Measurements from ENCODE around the gene FMNL1.
A peak's percentile ranks its signal among the peaks of the same experiment; 100 is the strongest.

The FMNL1 gene

GRCh38 chr17:45255358-45255757 is 33.7 kb downstream of the FMNL1 start:
- Histone ChIP-seq H4K20me1 (0 out of 2 replicates have a peak, but pooled peaks cover 7% of the 10 kb centered on the region), H3K4me3 (no peak overlapping the region), H3K4me2 (peak overlapping the region; percentile 78), H3K9ac (no peak overlapping the region), H3K4me1 (peaks cover 49% of the 10 kb centered on the region), H3K9me3 (0 out of 2 replicates have a peak, but pooled peaks cover 5% of the 10 kb centered on the region), H3K27ac (0 out of 2 replicates have a peak overlapping the region, but pooled peaks have one; percentile 63), H3K27me3 (no peaks in the 10 kb centered on the region), H3K36me3 (peaks cover 11% of the 10 kb centered on the region)
- TF ChIP-seq Cebpa-rat (IDR thresholded peaks at IDR 0.05): no peak

GRCh38 chr17:45256114-45256966 is 34.7 kb downstream of the FMNL1 start:
- no peaks in the 10 kb centered on the region for H3K9me3 ChIP-seq
- peaks cover 1% of the 10 kb centered on the region; the same call in 1 of the 2 replicates for H3K36me3 ChIP-seq
- no peak overlapping the region for H3K4me3 ChIP-seq
- H3K4me1 ChIP-seq: peaks cover 55% of the 10 kb centered on the region
- H3K4me2 ChIP-seq: peak overlapping the region; percentile 78
- H4K20me1 ChIP-seq: 0 out of 2 replicates have a peak, but pooled peaks cover 7% of the 10 kb centered on the region
- peak overlapping the region; percentile 63 for H3K27ac ChIP-seq
- H3K9ac ChIP-seq: 0 out of 2 replicates have a peak overlapping the region, but pooled peaks have one; percentile 24
- no peaks in the 10 kb centered on the region for H3K27me3 ChIP-seq
- TF ChIP-seq Cebpa-rat (IDR thresholded peaks at IDR 0.05): no peak

- no peaks in the 10 kb centered on the region for H3K27me3 ChIP-seq
- no peak overlapping the region for H3K4me3 ChIP-seq
- no peak for TF ChIP-seq Cebpa-rat (IDR thresholded peaks at IDR 0.05)
- H3K9me3 ChIP-seq: no peaks in the 10 kb centered on the region
- no peak overlapping the region for H3K9ac ChIP-seq
- H4K20me1 ChIP-seq: 0 out of 2 replicates have a peak, but pooled peaks cover 7% of the 10 kb centered on the region
- no peaks in the 10 kb centered on the region for H3K36me3 ChIP-seq
- H3K4me2 ChIP-seq: peak overlapping the region; percentile 78
- peak overlapping the region; percentile 63 for H3K27ac ChIP-seq
- H3K4me1 ChIP-seq: peaks cover 62% of the 10 kb centered on the region
These were observed 35.4 kb downstream of the FMNL1 start for GRCh38 chr17:45257115-45257514.

- TF ChIP-seq Cebpa-rat (IDR thresholded peaks at IDR 0.05): no peak
- no peak overlapping the region for H3K27ac ChIP-seq
- no peaks in the 10 kb centered on the region for H3K9me3 ChIP-seq
- peaks cover 15% of the 10 kb centered on the region for H3K36me3 ChIP-seq
- no peak overlapping the region for H3K9ac ChIP-seq
- peaks cover 75% of the 10 kb centered on the region for H3K4me1 ChIP-seq
- H3K27me3 ChIP-seq: no peaks in the 10 kb centered on the region
- H4K20me1 ChIP-seq: peaks cover 25% of the 10 kb centered on the region
- no peak overlapping the region for H3K4me3 ChIP-seq
- H3K4me2 ChIP-seq: no peak overlapping the region
These were observed 37.3 kb downstream of the FMNL1 start for GRCh38 chr17:45258981-45259380.

- Histone ChIP-seq H3K9ac (no peak overlapping the region), H3K27ac (no peak overlapping the region), H3K36me3 (peaks cover 28% of the 10 kb centered on the region), H3K9me3 (no peaks in the 10 kb centered on the region), H3K4me1 (peaks cover 75% of the 10 kb centered on the region), H3K4me3 (no peak overlapping the region), H3K27me3 (no peaks in the 10 kb centered on the region), H4K20me1 (peaks cover 38% of the 10 kb centered on the region), H3K4me2 (no peak overlapping the region)
- TF ChIP-seq Cebpa-rat (IDR thresholded peaks at IDR 0.05): no peak
These were observed 38.6 kb downstream of the FMNL1 start for GRCh38 chr17:45260204-45260783.

GRCh38 chr17:45261577-45262515 is 40.2 kb downstream of the FMNL1 start, which contains the start of gene SPATA32:
Gene SPATA32 (minus strand): TSS chr17:45262094. CDS start chr17:45262016, 78 bp downstream.
- Histone ChIP-seq H3K9me3 (no peaks in the 10 kb centered on the region), H3K4me3 (peak within 1 kb of the TSS; percentile 70), H3K36me3 (peaks cover 44% of the 10 kb centered on the region), H4K20me1 (peaks cover 52% of the 10 kb centered on the region), H3K4me1 (peaks cover 75% of the 10 kb centered on the region), H3K27me3 (no peaks in the 10 kb centered on the region), H3K4me2 (peak within 1 kb of the TSS; percentile 96), H3K27ac (peak within 1 kb of the TSS; percentile 62), H3K9ac (peak within 1 kb of the TSS; percentile 71)
- TF ChIP-seq Cebpa-rat (IDR thresholded peaks at IDR 0.05): no peak

GRCh38 chr17:45262516-45263476 is 41.1 kb downstream of the FMNL1 start:
- H3K4me1 ChIP-seq: peaks cover 75% of the 10 kb centered on the region
- H3K27ac ChIP-seq: peak overlapping the region; percentile 62
- H3K4me3 ChIP-seq: peak overlapping the region; percentile 70
- peaks cover 56% of the 10 kb centered on the region for H4K20me1 ChIP-seq
- peak overlapping the region; percentile 71 for H3K9ac ChIP-seq
- H3K27me3 ChIP-seq: no peaks in the 10 kb centered on the region
- peak overlapping the region; percentile 96 for H3K4me2 ChIP-seq
- no peak for TF ChIP-seq Cebpa-rat (IDR thresholded peaks at IDR 0.05)
- peaks cover 53% of the 10 kb centered on the region for H3K36me3 ChIP-seq
- no peaks in the 10 kb centered on the region for H3K9me3 ChIP-seq

- Histone ChIP-seq H4K20me1 (peaks cover 59% of the 10 kb centered on the region), H3K9ac (no peak overlapping the region), H3K27me3 (no peaks in the 10 kb centered on the region), H3K4me1 (peaks cover 73% of the 10 kb centered on the region), H3K36me3 (peaks cover 60% of the 10 kb centered on the region), H3K4me2 (peak overlapping the region; percentile 96), H3K9me3 (no peaks in the 10 kb centered on the region), H3K4me3 (no peak overlapping the region), H3K27ac (no peak overlapping the region)
- no peak for TF ChIP-seq Cebpa-rat (IDR thresholded peaks at IDR 0.05)
These were observed 41.8 kb downstream of the FMNL1 start for GRCh38 chr17:45263477-45263860.

Data from BLaER1 (cell line).